HL-60 (cell line): ENCODE results near the gene RMDN2.

ENCODE experiments used
- GABPA ChIP-seq: IDR thresholded peaks from 2 replicates; pipeline ENCODE4 v1.6.1; 2012; ENCODE audit warnings: low read depth
- POLR2AphosphoS5 ChIP-seq: IDR thresholded peaks from 2 replicates; pipeline ENCODE4 v1.6.1; 2012; ENCODE audit warnings: low read depth
- SPI1 ChIP-seq: IDR thresholded peaks from 2 replicates; pipeline ENCODE4 v1.6.1; 2012; ENCODE audit warnings: low read depth, mild to moderate bottlenecking, borderline replicate concordance
- TF ChIP-seq, protein P1 (sequence below): IDR thresholded peaks from one replicate; pipeline ENCODE4 v1.5.1; 2011; ENCODE audit warnings: low read length, control low read depth, inconsistent platforms; ENCODE audit not compliant: insufficient read depth
- TF ChIP-seq, protein P2 (sequence below): IDR thresholded peaks from 2 replicates; pipeline ENCODE4 v1.6.1; 2012; ENCODE audit warnings: low read depth; ENCODE audit not compliant: insufficient replicate concordance

DNA sequence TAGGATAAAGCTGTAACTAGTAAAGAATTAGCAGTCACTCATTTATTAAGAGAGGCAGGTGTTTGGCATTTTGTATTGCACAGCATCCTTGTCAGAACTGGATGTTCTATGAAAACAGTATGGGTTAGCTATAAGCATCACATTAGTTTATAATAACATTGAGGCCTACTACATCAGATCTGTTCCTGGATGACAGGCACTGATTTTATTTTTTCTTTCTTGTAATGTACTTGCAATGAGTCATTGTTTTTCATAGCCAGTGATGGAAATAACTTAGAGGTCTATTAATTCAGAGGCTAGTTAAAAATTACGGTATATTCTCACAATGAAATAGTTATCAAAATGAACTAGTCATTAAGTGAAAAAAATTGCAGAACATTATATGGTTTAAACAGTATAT, 13.0 kb upstream of the RMDN2 start:
- TF ChIP-seq, protein P1, sequence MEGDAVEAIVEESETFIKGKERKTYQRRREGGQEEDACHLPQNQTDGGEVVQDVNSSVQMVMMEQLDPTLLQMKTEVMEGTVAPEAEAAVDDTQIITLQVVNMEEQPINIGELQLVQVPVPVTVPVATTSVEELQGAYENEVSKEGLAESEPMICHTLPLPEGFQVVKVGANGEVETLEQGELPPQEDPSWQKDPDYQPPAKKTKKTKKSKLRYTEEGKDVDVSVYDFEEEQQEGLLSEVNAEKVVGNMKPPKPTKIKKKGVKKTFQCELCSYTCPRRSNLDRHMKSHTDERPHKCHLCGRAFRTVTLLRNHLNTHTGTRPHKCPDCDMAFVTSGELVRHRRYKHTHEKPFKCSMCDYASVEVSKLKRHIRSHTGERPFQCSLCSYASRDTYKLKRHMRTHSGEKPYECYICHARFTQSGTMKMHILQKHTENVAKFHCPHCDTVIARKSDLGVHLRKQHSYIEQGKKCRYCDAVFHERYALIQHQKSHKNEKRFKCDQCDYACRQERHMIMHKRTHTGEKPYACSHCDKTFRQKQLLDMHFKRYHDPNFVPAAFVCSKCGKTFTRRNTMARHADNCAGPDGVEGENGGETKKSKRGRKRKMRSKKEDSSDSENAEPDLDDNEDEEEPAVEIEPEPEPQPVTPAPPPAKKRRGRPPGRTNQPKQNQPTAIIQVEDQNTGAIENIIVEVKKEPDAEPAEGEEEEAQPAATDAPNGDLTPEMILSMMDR, result no peak
- TF ChIP-seq POLR2AphosphoS5 (no peak), GABPA (no peak), SPI1 (no peak)
- TF ChIP-seq, protein P2, sequence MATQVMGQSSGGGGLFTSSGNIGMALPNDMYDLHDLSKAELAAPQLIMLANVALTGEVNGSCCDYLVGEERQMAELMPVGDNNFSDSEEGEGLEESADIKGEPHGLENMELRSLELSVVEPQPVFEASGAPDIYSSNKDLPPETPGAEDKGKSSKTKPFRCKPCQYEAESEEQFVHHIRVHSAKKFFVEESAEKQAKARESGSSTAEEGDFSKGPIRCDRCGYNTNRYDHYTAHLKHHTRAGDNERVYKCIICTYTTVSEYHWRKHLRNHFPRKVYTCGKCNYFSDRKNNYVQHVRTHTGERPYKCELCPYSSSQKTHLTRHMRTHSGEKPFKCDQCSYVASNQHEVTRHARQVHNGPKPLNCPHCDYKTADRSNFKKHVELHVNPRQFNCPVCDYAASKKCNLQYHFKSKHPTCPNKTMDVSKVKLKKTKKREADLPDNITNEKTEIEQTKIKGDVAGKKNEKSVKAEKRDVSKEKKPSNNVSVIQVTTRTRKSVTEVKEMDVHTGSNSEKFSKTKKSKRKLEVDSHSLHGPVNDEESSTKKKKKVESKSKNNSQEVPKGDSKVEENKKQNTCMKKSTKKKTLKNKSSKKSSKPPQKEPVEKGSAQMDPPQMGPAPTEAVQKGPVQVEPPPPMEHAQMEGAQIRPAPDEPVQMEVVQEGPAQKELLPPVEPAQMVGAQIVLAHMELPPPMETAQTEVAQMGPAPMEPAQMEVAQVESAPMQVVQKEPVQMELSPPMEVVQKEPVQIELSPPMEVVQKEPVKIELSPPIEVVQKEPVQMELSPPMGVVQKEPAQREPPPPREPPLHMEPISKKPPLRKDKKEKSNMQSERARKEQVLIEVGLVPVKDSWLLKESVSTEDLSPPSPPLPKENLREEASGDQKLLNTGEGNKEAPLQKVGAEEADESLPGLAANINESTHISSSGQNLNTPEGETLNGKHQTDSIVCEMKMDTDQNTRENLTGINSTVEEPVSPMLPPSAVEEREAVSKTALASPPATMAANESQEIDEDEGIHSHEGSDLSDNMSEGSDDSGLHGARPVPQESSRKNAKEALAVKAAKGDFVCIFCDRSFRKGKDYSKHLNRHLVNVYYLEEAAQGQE, result no peak
